Tibial nerve (tissue), 4 donors: Measurements from ENCODE around the gene RSPO1.

Experiments
- EP300 ChIP-seq, 2 donors: sonication (generic); formaldehyde crosslinking; IDR thresholded peaks; one replicate each; pipeline ENCODE4 v1.6.1; 2017; ENCODE audit warnings: antibody characterized with exemption in 2 of 2, mild to moderate bottlenecking in 1 of 2
- POLR2A ChIP-seq, 2 donors: fragments of 450-650 bp; IDR thresholded peaks; one replicate each; pipeline ENCODE4 v1.6.1; 2017; ENCODE audit warnings: antibody characterized with exemption in 2 of 2, mild to moderate bottlenecking in 2 of 2, moderate library complexity in 2 of 2
- TF ChIP-seq, protein P1 (sequence below), 5 experiments: fragments of 200-600 bp in 3 of 5; fragments of 450-650 bp in 2 of 5; sonication (generic) in 3 of 5; IDR thresholded peaks; one replicate each; pipeline ENCODE4 v1.5.1; 2016 to 2019; ENCODE audit warnings: antibody characterized with exemption in 5 of 5, mild to moderate bottlenecking in 3 of 5, moderate library complexity in 2 of 5

DNA sequence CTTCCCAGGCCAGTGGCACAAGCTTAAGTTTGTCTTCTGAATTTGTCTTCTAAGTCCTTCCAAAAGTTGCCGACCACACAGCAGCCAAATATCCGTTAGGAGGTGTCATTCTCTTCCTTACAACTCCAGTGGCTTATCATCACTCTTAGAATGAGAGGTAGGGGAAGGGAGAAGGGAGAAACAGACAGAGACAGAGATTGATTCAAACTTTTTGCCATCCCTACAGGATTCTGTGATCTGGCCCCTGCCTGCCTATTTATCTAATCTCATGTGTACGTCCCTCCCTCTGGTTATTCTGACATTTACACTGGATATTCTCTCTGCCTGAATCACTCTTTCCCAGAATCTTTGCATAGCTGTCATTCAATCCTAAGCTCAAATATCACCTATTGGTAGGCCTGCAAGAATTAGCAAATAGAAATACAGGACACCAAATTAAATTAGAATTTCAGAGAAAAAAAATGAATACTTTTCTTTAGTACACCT, 38.5 kb downstream of the RSPO1 start:
- no peak for TF ChIP-seq POLR2A (IDR thresholded peaks at IDR 0.05)
- TF ChIP-seq, protein P1, sequence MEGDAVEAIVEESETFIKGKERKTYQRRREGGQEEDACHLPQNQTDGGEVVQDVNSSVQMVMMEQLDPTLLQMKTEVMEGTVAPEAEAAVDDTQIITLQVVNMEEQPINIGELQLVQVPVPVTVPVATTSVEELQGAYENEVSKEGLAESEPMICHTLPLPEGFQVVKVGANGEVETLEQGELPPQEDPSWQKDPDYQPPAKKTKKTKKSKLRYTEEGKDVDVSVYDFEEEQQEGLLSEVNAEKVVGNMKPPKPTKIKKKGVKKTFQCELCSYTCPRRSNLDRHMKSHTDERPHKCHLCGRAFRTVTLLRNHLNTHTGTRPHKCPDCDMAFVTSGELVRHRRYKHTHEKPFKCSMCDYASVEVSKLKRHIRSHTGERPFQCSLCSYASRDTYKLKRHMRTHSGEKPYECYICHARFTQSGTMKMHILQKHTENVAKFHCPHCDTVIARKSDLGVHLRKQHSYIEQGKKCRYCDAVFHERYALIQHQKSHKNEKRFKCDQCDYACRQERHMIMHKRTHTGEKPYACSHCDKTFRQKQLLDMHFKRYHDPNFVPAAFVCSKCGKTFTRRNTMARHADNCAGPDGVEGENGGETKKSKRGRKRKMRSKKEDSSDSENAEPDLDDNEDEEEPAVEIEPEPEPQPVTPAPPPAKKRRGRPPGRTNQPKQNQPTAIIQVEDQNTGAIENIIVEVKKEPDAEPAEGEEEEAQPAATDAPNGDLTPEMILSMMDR (IDR thresholded peaks at IDR 0.05): no peak
- no peak for TF ChIP-seq EP300 (IDR thresholded peaks at IDR 0.05)
